Measurements from ENCODE around the gene MVB12B.

- no peak for TF ChIP-seq CTCF (IDR thresholded peaks at IDR 0.05)
- TF ChIP-seq POLR2A (IDR thresholded peaks at IDR 0.05), result no peak
- TF ChIP-seq EP300 (IDR thresholded peaks at IDR 0.05), result no peak
These were observed 173.4 kb downstream of the MVB12B start for GRCh38 chr9:126499911-126500599.
